Measurements from ENCODE around the gene GRAMD2A.

DNA sequence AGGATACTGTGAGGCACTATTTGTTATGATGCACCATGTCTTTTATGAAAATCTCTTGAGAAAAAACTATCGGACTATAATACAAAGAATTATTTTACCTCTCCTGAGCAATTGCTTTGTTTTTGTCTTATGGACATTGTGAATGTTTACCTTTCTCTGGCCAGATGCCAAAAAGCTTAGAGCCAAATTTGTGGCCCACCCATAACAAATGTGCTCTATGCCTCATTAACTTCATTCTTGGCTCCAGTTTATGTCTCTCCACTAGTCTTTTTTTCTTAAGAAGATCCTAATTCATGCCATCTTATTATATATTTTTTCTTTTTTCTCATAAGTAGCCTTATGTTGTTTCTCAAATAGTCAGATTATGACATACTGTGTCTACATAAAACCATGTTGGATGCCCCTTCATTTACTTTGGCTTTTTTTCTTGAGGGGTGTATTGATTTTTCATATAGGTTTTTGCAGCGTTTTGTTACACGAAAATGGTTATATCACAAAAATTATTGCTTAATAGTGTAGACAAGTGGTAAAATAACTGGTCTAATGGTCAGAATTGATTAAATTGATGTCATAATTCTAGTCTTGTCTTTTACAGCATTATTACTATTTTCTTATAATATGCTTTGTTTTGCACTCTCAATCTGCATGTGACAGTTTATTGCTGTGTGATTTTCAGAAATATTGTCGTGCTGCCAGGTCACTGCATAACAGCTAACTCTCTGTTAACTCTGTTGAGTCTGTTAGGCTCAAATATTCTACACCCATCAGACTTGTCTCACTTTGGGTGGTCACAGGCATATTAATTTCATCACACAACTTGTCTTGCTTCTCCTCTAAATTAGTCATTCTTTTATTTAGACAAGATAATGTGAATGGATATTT lies 61.2 kb downstream of the GRAMD2A start:
- TF ChIP-seq SIN3A (IDR thresholded peaks at IDR 0.05; ENCODE audit: borderline replicate concordance, insufficient read depth, low read length) (no peak), TAF1 (IDR thresholded peaks at IDR 0.05; ENCODE audit: borderline replicate concordance, insufficient read depth, low read length) (no peak)
